CD14-positive monocyte (primary cell): Measurements from ENCODE around the gene POLA1. TPM values are rescaled to one million over a fixed set of nuclear protein-coding genes. Genes with fewer than 3 reads are reported as not detected.

ENCODE experiments used
- DNase-seq, 3 donors: peaks; one replicate each; pipeline ENCODE4 v3.0.0-alpha.2; 2011 to 2022
- H2AFZ ChIP-seq: 2 replicates; pipeline ENCODE4 v1.6.0; 2012; ENCODE audit warnings: mild to moderate bottlenecking, low read depth, low read length, inconsistent platforms; ENCODE audit not compliant: insufficient read depth, poor library complexity, severe bottlenecking
- H3K27ac ChIP-seq, 2 donors: 1 replicate in 1 of 2; 2 replicates in 1 of 2; pipeline ENCODE4 v1.5.1; 2012 to 2013; ENCODE audit warnings: low read length in 2 of 2, control low read depth in 1 of 2, inconsistent platforms in 1 of 2, low read depth in 1 of 2, mild to moderate bottlenecking in 1 of 2
- H3K27me3 ChIP-seq, 2 donors: one replicate each; pipeline versions ENCODE4 v1.6.0 to v1.6.1; 2011 to 2013; ENCODE audit warnings: low read length in 2 of 2; ENCODE audit not compliant: control insufficient read depth in 2 of 2, insufficient read depth in 2 of 2
- H3K36me3 ChIP-seq, 2 donors: replicated peaks in 1 of 2; 1 replicate in 1 of 2; 2 replicates in 1 of 2; pipeline versions ENCODE4 v1.5.1 to v1.6.1; 2012 to 2013; ENCODE audit warnings: low read length in 2 of 2, control low read depth in 1 of 2, inconsistent platforms in 1 of 2, mild to moderate bottlenecking in 1 of 2; ENCODE audit not compliant: insufficient read depth in 2 of 2, control insufficient read depth in 1 of 2
- H3K4me1 ChIP-seq, 2 donors: 1 replicate in 1 of 2; 2 replicates in 1 of 2; pipeline versions ENCODE4 v1.5.1 to v1.6.1; 2012 to 2013; ENCODE audit warnings: low read length in 2 of 2, control low read depth in 1 of 2, inconsistent platforms in 1 of 2, mild to moderate bottlenecking in 1 of 2, moderate library complexity in 1 of 2; ENCODE audit not compliant: insufficient read depth in 2 of 2, control insufficient read depth in 1 of 2
- H3K4me2 ChIP-seq: replicated peaks from 2 replicates; pipeline ENCODE3; 2012; ENCODE audit warnings: low read length, moderate library complexity, mild to moderate bottlenecking; ENCODE audit not compliant: poor library complexity, severe bottlenecking; ENCODE audit errors: extremely low read depth
- H3K4me3 ChIP-seq, 3 experiments: fragments of 200-600 bp in 1 of 3; sonication (generic) in 1 of 3; replicated peaks in 1 of 3; 1 replicate in 2 of 3; 2 replicates in 1 of 3; pipeline ENCODE4 v1.5.1; 2011 to 2013; ENCODE audit warnings: low read length in 3 of 3, mild to moderate bottlenecking in 3 of 3, control low read depth in 2 of 3, low read depth in 2 of 3, inconsistent platforms in 1 of 3, moderate library complexity in 1 of 3
- H3K79me2 ChIP-seq: 2 replicates; pipeline ENCODE4 v1.6.0; 2012; ENCODE audit warnings: mild to moderate bottlenecking, control low read depth, inconsistent platforms, low read length, moderate library complexity; ENCODE audit not compliant: insufficient read depth
- H3K9ac ChIP-seq: 2 replicates; pipeline ENCODE4 v1.6.0; 2017; ENCODE audit warnings: low read length, mild to moderate bottlenecking; ENCODE audit not compliant: insufficient read depth, poor library complexity, severe bottlenecking
- H3K9me3 ChIP-seq, 2 donors: replicated peaks in 1 of 2; 1 replicate in 1 of 2; 2 replicates in 1 of 2; pipeline versions ENCODE4 v1.5.1 to v1.6.1; 2012 to 2013; ENCODE audit warnings: low read length in 2 of 2, control low read depth in 1 of 2; ENCODE audit not compliant: control insufficient read depth in 1 of 2, insufficient read depth in 1 of 2
- H4K20me1 ChIP-seq: 2 replicates; pipeline ENCODE4 v1.6.0; 2012; ENCODE audit warnings: mild to moderate bottlenecking, low read length, control low read depth, moderate library complexity; ENCODE audit not compliant: insufficient read depth
- H3K27ac Mint-ChIP-seq, 7 donors: one replicate each; pipeline ENCODE4 v1.8.0; 2020; ENCODE audit warnings: mild to moderate bottlenecking in 7 of 7, mixed read lengths in 7 of 7, moderate library complexity in 6 of 7, inconsistent platforms in 2 of 7
- H3K27me3 Mint-ChIP-seq, 3 donors: one replicate each; pipeline ENCODE4 v1.8.0; 2021 to 2022; ENCODE audit warnings: low read depth in 3 of 3, mild to moderate bottlenecking in 3 of 3, mixed read lengths in 3 of 3, moderate library complexity in 3 of 3, inconsistent platforms in 1 of 3
- H3K36me3 Mint-ChIP-seq, 2 donors: one replicate each; pipeline ENCODE4 v1.8.0; 2020; ENCODE audit warnings: mixed read lengths in 2 of 2, inconsistent platforms in 1 of 2, mild to moderate bottlenecking in 1 of 2
- H3K4me1 Mint-ChIP-seq: one replicate; pipeline ENCODE4 v1.8.0; 2020; ENCODE audit warnings: mild to moderate bottlenecking, mixed read lengths
- H3K4me3 Mint-ChIP-seq, 2 donors: one replicate each; pipeline ENCODE4 v1.8.0; 2020; ENCODE audit warnings: mild to moderate bottlenecking in 2 of 2, mixed read lengths in 2 of 2, moderate library complexity in 1 of 2
- H3K9me3 Mint-ChIP-seq, 7 donors: one replicate each; pipeline ENCODE4 v1.8.0; 2020 to 2022; ENCODE audit warnings: mixed read lengths in 7 of 7, mild to moderate bottlenecking in 6 of 7, moderate library complexity in 6 of 7, inconsistent platforms in 2 of 7
- WGBS: methylation state at CpG from one replicate; pipeline ENCODE4 v1.1.5; 2013; ENCODE audit warnings: missing lambda C conversion rate; ENCODE audit not compliant: insufficient coverage; 5-methylcytosine and 5-hydroxymethylcytosine counted together
- intact Hi-C, 2 donors: fragments of 100-400 bp; cut with micrococcal nuclease; formaldehyde crosslinking; loops; one replicate each; pipeline versions ENCODE4 v1.15.0 to v1.15.1; 2023
- polyA plus RNA-seq, 3 donors: library from polyadenylated mRNA; depleted of rRNA in 1 of 3; unstranded in 2 of 3; stranded (reverse) in 1 of 3; fragments of 300-500 nt in 2 of 3; fragments of >200 nt in 1 of 3; fragmentation: Illumina TruSeq in 2 of 3; gene quantifications; 1 replicate in 2 of 3; 2 replicates in 1 of 3; pipeline ENCODE4 v1.2.3, GENCODE V29; 2012 to 2021
- TF ChIP-seq, protein P1 (sequence below): fragments of 200-600 bp; IDR thresholded peaks from one replicate; pipeline ENCODE4 v1.8.0; 2022; ENCODE audit warnings: antibody characterized with exemption, mild to moderate bottlenecking

POLA1 gene
- polyA plus RNA-seq, 3 donors: 1.2 to 1.4 (median 1.3) TPM

DNA sequence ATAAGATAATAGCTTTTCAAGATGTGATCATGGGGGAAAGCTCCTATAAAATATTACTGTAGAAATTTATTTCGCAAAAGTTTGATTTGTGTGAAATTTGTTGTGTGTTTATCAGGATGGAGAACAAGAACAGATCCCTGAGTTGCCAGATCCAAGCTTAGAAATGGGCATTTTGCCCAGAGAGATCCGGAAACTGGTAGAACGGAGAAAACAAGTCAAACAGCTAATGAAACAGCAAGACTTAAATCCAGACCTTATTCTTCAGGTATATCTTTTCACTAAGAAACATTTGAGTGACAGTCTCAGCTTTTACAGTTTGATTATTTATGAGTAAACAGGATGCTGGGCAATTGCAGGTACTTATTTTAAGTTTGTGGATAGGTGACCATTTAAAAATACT lies 54.5 kb downstream of the POLA1 start:
- H3K4me1 ChIP-seq: no peaks in the 10 kb centered on the region
- no peaks in the 10 kb centered on the region for H3K79me2 ChIP-seq
- Mint-ChIP-seq H3K27me3 (no peaks in the 10 kb centered on the region), H3K27ac (no peak overlapping the region), H3K4me3 (no peak overlapping the region), H3K9me3 (peaks cover 0 to 5% (median 0%) of the 10 kb centered on the region in 7 donors), H3K36me3 (peaks cover 13 to 27% of the 10 kb centered on the region in 2 donors), H3K4me1 (no peaks in the 10 kb centered on the region)
- H2AFZ ChIP-seq: no peak overlapping the region
- H3K9ac ChIP-seq: no peak overlapping the region
- no peak for DNase-seq
- no peak overlapping the region for H3K4me2 ChIP-seq
- H3K9me3 ChIP-seq: no peaks in the 10 kb centered on the region
- H3K4me3 ChIP-seq: no peak overlapping the region
- TF ChIP-seq, protein P1, sequence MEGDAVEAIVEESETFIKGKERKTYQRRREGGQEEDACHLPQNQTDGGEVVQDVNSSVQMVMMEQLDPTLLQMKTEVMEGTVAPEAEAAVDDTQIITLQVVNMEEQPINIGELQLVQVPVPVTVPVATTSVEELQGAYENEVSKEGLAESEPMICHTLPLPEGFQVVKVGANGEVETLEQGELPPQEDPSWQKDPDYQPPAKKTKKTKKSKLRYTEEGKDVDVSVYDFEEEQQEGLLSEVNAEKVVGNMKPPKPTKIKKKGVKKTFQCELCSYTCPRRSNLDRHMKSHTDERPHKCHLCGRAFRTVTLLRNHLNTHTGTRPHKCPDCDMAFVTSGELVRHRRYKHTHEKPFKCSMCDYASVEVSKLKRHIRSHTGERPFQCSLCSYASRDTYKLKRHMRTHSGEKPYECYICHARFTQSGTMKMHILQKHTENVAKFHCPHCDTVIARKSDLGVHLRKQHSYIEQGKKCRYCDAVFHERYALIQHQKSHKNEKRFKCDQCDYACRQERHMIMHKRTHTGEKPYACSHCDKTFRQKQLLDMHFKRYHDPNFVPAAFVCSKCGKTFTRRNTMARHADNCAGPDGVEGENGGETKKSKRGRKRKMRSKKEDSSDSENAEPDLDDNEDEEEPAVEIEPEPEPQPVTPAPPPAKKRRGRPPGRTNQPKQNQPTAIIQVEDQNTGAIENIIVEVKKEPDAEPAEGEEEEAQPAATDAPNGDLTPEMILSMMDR: no peak
- H3K27me3 ChIP-seq: no peaks in the 10 kb centered on the region
- peaks cover 8 to 13% of the 10 kb centered on the region in 2 donors for H3K36me3 ChIP-seq
- H3K27ac ChIP-seq: no peak overlapping the region
- no CpG with 5 or more reads among the region's 3 CpGs for WGBS
- H4K20me1 ChIP-seq: no peaks in the 10 kb centered on the region
- intact Hi-C loops: no loop called here

DNA sequence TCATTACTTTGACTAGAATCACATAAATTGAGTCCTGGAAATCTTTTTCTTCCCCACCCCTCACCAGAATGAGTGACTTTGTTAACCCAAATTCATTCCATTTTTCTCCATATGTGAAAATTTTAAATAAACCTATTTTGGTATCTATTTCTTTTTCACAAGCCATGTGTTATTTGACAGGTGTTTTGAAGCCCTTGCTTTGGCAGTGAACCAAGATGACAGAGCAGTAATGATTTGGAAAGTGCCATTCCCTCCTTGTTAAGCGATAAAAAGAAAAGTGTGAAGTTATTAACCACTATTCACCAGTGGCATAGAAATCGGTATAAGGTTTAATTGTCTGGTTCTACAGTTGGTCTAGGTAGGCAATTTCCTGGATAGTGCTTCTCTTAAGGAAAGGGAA lies 66.1 kb downstream of the POLA1 start:
- Histone ChIP-seq H3K4me2 (no peak overlapping the region), H3K9ac (no peak overlapping the region), H4K20me1 (no peaks in the 10 kb centered on the region), H3K79me2 (no peaks in the 10 kb centered on the region), H3K9me3 (no peaks in the 10 kb centered on the region), H3K27me3 (no peaks in the 10 kb centered on the region), H3K36me3 (peaks cover 0 to 14% of the 10 kb centered on the region in 2 donors), H3K4me3 (no peak overlapping the region), H3K4me1 (no peaks in the 10 kb centered on the region), H2AFZ (no peak overlapping the region), H3K27ac (no peak overlapping the region)
- no peak for DNase-seq
- Mint-ChIP-seq H3K27me3 (peaks cover 0 to 1% (median 0%) of the 10 kb centered on the region in 3 donors), H3K27ac (no peak overlapping the region), H3K36me3 (peaks cover 22 to 28% of the 10 kb centered on the region in 2 donors), H3K4me1 (peaks cover 2% of the 10 kb centered on the region), H3K9me3 (peaks cover 0 to 2% (median 0%) of the 10 kb centered on the region in 7 donors), H3K4me3 (no peak overlapping the region)
- TF ChIP-seq, protein P1: no peak
- WGBS: no CpG with 5 or more reads among the region's 2 CpGs
- intact Hi-C loops: no loop called here
